HG03039 (cell line): Measurements from ENCODE around the gene TRIM65.
"Not testable (repeated sequence)": the region's sequence is repeated elsewhere in the genome, so short reads cannot be mapped to it uniquely, and the experiment has no call there.

Experiments
- ATAC-seq: cut with Tn5 transposase; IDR thresholded peaks from one replicate; pipeline ENCODE4 v1.9.1; 2021; ENCODE audit warnings: mild to moderate bottlenecking, moderate library complexity; ENCODE audit not compliant: unreplicated experiment

TRIM65 gene

GRCh38 chr17:75854881-75855309 is 41.9 kb downstream of the TRIM65 start:
- ATAC-seq = peak; percentile 5

- ATAC-seq = no peak
These were observed 42.5 kb downstream of the TRIM65 start for GRCh38 chr17:75854101-75854748.

- ATAC-seq = no peak
These were observed 43.3 kb downstream of the TRIM65 start for GRCh38 chr17:75853433-75853832.

DNA sequence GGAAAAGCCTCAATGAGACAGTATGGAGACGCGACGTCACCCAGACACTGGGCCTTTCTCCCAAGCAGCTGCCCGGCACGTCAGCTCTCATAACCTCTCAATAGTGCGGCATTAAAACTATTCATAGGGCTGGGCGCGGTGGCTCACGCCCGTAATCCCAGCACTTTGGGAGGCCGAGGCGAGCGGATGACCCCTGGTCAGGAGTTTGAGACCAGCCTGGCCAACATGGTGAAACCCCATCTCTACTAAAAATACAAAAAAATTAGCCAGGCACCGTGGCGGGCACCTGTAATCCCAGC is 45.1 kb downstream of the TRIM65 start:
- not testable (repeated sequence) for ATAC-seq

DNA sequence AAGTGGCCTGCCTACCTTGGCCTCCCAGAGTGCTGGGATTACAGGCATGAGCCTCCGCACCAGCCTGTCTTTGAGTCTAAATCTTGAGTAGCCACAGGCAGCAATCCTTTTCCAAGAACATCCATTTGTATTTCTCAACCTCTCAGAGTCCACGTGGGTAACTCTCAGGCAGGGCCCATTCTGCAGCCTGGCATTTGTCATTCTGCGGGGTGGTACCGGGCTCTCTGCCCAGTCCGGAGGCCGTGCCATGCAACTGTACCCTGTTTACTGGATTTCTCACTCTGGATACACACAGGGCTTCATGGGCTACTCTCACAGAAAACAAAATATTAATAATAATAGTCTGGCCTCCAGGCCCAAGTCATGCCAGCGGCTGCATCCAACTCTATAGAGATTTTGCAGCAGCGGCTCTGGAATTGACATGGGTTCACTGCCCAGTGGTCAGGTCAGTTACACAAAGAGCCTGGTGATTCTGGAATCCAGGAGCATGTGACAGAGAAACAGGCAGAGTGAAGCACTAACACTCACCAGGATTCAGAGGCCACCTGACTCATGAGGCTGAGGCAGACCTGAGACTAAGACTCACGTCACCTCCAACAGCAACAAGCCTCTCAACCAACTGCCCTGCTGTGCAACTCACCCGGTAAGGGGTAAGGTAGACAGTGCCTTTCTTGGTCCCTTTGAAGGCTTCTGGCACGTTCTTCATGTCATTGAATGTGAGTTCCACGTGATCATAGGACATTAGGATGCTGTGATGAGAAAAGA is 45.6 kb downstream of the TRIM65 start:
- ATAC-seq = no peak

GRCh38 chr17:75849724-75850123 is 47.0 kb downstream of the TRIM65 start:
- ATAC-seq = no peak

- ATAC-seq = no peak
These were observed 47.5 kb downstream of the TRIM65 start for GRCh38 chr17:75849279-75849646.

GRCh38 chr17:75848523-75849278 is 48.0 kb downstream of the TRIM65 start:
- ATAC-seq = no peak

GRCh38 chr17:75847614-75848522 is 48.9 kb downstream of the TRIM65 start:
- no peak for ATAC-seq

- no peak for ATAC-seq
These were observed 49.8 kb downstream of the TRIM65 start for GRCh38 chr17:75846692-75847613.

DNA sequence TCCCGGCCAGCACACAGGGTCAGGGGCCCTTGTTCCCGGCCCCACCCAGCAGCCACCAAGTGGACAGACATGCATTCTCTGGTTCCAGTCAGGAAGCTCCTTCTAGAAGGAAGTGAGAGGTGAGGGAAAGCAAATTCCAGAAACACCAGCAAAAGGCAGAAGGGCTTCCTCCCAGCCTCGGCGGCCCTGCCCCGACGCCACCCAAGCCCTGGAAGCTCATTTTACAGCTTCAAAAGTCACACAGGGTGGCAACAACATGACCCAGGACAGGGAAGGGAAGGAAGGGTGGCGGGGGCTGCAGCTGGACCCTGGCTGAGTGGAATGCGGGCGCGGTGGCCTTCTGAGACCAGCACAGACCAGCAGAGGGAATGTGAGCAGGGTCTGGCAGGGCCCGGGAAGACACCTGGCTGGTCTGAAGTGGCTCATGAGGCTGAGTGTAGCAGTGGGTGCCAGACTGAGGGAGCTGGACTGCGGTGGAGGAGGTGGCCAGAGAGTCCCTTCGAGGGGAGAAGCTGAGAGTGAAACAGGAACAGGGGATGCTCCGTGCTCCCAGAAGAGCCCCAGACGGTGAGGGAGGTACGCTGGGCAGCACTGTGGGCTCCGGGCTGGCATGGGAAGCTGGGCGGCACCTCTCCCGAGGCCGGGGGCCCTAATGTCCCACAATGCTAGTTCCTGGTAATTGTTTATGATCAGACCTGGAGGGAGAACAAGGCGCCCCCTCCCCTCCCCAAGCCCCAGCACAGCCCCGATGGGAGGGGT is 50.6 kb downstream of the TRIM65 start:
- no peak for ATAC-seq

DNA sequence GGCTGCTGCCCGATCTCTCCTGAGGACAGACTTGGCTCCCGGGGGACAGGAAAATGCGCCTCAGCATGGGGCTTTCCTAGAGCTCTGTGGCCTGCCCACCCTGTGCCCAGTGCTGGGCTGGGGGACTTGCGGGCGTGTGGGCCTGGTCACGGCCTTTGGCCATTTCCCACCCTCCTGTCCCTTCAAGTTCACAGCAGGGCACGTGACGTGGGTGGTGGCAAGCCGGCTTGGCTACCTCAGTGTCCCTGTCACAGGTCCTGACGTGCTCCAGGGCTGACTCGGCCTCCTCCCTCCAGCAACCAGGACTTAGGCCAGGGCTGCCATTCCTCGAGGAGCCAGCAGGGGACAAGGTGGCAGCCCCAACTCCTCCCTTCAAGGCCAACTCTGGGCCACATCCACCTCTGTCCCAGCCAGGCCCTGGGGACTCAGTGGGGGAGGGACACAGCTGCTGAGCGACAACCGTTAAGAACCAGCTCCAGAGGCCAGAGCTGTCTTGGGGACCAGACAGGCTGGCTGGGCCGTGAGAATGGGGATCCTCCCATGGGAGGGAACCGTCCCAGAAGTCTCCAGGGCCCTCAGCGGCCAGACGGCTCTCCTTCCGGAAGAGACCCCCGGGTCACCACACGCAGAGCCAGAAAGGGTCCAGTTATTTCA is 51.6 kb downstream of the TRIM65 start:
- peak; percentile 53 for ATAC-seq

- ATAC-seq = no peak
These were observed 52.2 kb downstream of the TRIM65 start for GRCh38 chr17:75844530-75845057.

DNA sequence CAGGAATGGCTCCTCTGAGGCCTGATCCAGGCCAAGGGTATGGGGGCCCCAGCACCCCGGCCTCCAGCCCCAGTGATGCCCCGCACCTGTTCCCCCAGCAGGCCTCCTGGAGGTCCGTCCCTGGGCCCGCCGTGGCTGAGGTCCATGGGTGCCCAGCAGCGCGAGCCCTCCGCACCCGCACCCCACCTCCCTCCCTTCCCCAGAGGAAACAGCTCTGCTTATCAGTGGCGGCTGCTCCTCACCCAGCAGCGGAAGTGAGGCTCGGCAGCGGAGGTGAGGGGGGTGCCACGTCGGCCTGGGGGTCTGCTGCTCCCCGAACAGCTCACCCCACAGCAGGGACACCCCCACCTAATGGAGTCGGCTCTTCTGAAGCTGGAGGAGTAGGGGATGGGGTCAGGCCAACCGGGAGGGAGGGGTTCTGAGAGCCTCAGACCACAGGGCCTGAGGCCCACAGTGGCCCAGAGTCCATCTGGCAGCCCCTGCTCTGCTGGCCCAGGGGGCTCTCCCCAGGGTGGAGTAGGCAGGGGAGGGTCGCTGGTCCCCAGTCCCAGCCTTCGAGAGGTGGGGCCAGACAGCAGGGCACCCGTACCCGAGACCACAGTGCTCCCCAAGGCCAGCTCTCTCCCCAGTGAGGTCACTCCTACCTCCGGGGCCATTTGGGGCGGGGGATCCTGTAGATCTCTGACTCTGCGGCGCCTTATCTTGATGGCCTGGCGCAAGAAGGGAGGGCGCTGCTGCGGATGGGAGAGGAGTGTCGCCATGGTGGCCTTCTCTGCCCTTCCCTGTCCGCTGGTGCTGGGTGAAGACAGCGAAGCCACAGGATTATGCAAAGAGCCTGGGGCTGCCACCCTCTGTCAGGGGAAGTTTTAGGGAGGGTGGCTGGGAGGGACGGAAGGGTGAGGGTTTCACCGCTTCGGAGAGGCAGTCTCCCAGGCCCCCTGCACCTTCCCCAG is 52.9 kb downstream of the TRIM65 start, which contains the start of gene UNC13D:
TSS of gene UNC13D (minus strand) at position 828 of the 953 bp plus-strand sequence. CDS start at position 761, 67 bp downstream.
- ATAC-seq = no peak

DNA sequence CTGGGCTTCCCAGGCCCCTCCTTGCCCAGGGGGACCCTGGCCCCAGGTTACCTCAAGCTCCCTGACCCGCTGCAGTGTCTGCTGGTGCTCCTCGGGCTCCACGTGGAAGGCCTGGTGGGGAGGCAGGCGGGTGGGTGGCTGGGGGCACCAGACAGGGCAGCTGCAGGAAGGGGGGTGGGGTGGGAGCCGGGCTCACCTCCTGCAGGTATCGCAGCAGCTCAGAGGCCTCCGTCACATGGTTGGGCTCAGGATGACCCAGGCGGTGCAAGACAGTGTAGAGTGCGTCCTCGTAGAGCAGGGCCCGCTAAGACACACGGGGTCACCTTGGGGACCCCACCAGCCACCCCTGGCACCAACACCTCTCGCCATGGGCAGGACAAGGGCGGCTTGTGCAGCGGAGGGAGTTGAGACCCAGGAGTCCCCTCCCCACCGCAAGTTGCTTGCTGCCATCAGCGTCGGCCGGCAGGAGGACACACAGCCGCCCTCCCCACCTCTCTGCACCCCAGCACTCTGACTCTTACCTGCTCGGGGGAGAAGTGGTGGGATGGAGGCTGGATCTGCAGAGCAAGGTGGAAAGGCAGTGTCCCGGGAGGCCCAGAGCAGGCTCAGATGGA is 53.7 kb downstream of the TRIM65 start:
- no peak for ATAC-seq

DNA sequence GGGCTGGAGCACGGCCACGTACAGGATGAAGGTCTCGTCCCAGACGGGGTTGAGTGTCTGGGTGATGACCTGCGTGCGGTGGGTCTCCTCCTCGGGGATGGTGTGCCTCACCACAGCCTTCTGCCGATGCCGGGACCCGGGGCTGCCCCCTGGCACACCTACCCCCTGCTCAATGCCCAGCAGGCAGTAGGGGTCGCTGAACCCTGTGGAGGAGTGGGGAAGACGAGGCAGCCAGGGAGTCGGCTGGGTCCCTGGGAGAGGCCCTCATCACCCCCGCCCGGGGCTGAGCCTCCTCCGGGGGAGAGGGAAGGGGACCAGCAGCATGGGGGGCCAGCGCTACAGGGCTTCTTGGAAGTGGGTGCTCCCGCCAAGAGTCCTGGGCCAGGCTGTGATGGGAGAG is 54.3 kb downstream of the TRIM65 start:
- no peak for ATAC-seq

DNA sequence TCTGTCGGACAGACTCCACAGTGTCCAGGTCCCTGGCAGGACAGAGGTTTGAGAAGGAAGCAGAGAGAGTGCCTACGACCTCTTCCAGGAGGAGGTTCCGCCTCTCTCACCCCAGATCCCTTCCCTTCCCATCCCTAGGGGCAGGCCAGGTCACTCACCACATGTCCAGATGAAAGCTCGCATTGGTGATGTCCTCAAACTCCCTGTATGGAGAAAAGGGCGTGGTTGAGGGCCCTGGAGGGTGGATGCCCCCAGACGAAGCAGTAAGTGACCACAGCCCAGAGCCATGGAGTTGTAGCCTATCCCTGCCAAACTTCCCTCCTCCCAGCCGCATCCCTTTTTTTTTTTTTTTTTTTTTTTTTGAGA is 56.0 kb downstream of the TRIM65 start:
- no peak for ATAC-seq
